HepG2 (cell line): ENCODE results near the gene RBP7. TPM values are rescaled to one million over a fixed set of nuclear protein-coding genes. Genes with fewer than 3 reads are reported as not detected.

ENCODE experiments used
- ATAC-seq: fragments of 200-7000 bp; cut with Tn5 transposase; 3 replicates; pipeline ENCODE4 v1.9.1; 2020; ENCODE audit warnings: mild to moderate bottlenecking, moderate library complexity
- BruUV-seq: library from RNA; stranded (reverse); fragments of 400-500 nt; replicated peaks from 2 replicates; lab custom pipeline; 2021; lab: Mats Ljungman, UMichigan
- CTCF ChIA-PET: fragments of 300-600 bp; formaldehyde crosslinking; extraction: SDS; loops from one replicate; lab custom pipeline; 2021; ENCODE audit warnings: low total read pairs, inconsistent platforms, low intra/inter-chr PET ratio; lab: Yijun Ruan, JAX
- POLR2A ChIA-PET: fragments of 350-600 bp; sonication (Branson Sonifier 250); formaldehyde crosslinking; loops from one replicate; lab custom pipeline; 2020; ENCODE audit warnings: antibody characterized with exemption, inconsistent platforms; lab: Yijun Ruan, JAX
- DNase-seq: peaks from one replicate; pipeline ENCODE4 v3.0.0-alpha.2; 2015; ENCODE audit warnings: low spot score
- FAIRE-seq: peaks from 3 replicates; lab custom pipeline; 2011; peaks lifted over from hg19 to GRCh38; lab: Jason Lieb, UNC
- H2AFZ ChIP-seq: one replicate; pipeline ENCODE4 v1.6.1; 2011; ENCODE audit warnings: low read length, inconsistent platforms
- H3K27ac ChIP-seq: fragments of 300-600 bp; 3 replicates; pipeline ENCODE4 v1.8.0; 2011; ENCODE audit warnings: mixed run types, mild to moderate bottlenecking, mixed read lengths, low read length, inconsistent platforms; ENCODE audit not compliant: insufficient read depth; ENCODE audit errors: extremely low read length
- H3K27me3 ChIP-seq, 2 experiments: fragments of 200-600 bp in 1 of 2; 2 replicates in 1 of 2; 3 replicates in 1 of 2; pipeline versions ENCODE4 v1.6.0 to v1.8.0; 2011; ENCODE audit warnings: low read length in 2 of 2, mild to moderate bottlenecking in 2 of 2, moderate library complexity in 2 of 2, inconsistent platforms in 1 of 2; ENCODE audit not compliant: insufficient read depth in 2 of 2, control insufficient read depth in 1 of 2
- H3K36me3 ChIP-seq, 2 experiments: fragments of 200-600 bp in 1 of 2; replicated peaks in 1 of 2; 2 replicates in 1 of 2; 3 replicates in 1 of 2; pipeline versions ENCODE4 v1.5.1 to v1.8.0; 2011; ENCODE audit warnings: low read length in 2 of 2, inconsistent platforms in 1 of 2; ENCODE audit not compliant: insufficient read depth in 2 of 2, control insufficient read depth in 1 of 2
- H3K4me1 ChIP-seq: 2 replicates; pipeline ENCODE4 v1.5.1; 2012; ENCODE audit warnings: low read length, inconsistent platforms; ENCODE audit not compliant: insufficient read depth
- H3K4me2 ChIP-seq: 2 replicates; pipeline ENCODE4 v1.6.0; 2011; ENCODE audit warnings: low read depth, low read length, inconsistent platforms
- H3K4me3 ChIP-seq, 3 experiments: fragments of 200-600 bp in 1 of 3; sonication (generic), shearing (Covaris generic) in 1 of 3; replicated peaks in 1 of 3; 2 replicates each; pipeline ENCODE4 v1.5.1; 2011 to 2016; ENCODE audit warnings: low read length in 3 of 3, inconsistent platforms in 2 of 3, low read depth in 2 of 3, mild to moderate bottlenecking in 2 of 3, control low read depth in 1 of 3, mixed read lengths in 1 of 3; ENCODE audit not compliant: insufficient read depth in 1 of 3
- H3K79me2 ChIP-seq: one replicate; pipeline ENCODE4 v1.6.1; 2011; ENCODE audit warnings: low read length, inconsistent platforms; ENCODE audit not compliant: insufficient read depth
- H3K9ac ChIP-seq: 2 replicates; pipeline ENCODE4 v1.6.0; 2011; ENCODE audit warnings: mild to moderate bottlenecking, low read depth, low read length, inconsistent platforms; ENCODE audit not compliant: insufficient read depth
- H3K9me3 ChIP-seq: 2 replicates; pipeline ENCODE4 v1.5.1; 2012; ENCODE audit warnings: mild to moderate bottlenecking, low read length
- H4K20me1 ChIP-seq: 2 replicates; pipeline ENCODE4 v1.6.0; 2011; ENCODE audit warnings: inconsistent platforms, mild to moderate bottlenecking, low read length, moderate library complexity; ENCODE audit not compliant: insufficient read depth
- BCL6 ChIP-seq: IDR thresholded peaks from 2 replicates; pipeline ENCODE4 v1.6.1; 2016; ENCODE audit warnings: missing genetic modification reagents, missing compliant biosample characterization
- MBD4 ChIP-seq: IDR thresholded peaks from 2 replicates; pipeline ENCODE4 v1.6.1; 2012; ENCODE audit warnings: low read length, inconsistent platforms, borderline replicate concordance
- ZC3H4 ChIP-seq: sonication (generic); formaldehyde crosslinking; IDR thresholded peaks from 2 replicates; pipeline ENCODE4 v1.4.0; 2020; ENCODE audit warnings: missing genetic modification reagents, borderline replicate concordance
- ZNF234 ChIP-seq: sonication (generic); formaldehyde crosslinking; conservative IDR thresholded peaks from 2 replicates; pipeline ENCODE4 v1.5.1; 2020; ENCODE audit warnings: mild to moderate bottlenecking, missing genetic modification reagents
- ZNF276 ChIP-seq: sonication (generic); formaldehyde crosslinking; IDR thresholded peaks from 2 replicates; pipeline ENCODE4 v1.4.0; 2020; ENCODE audit warnings: mild to moderate bottlenecking, low read depth, missing genetic modification reagents
- WGBS: methylation state at CpG from one replicate; pipeline ENCODE4 v1.1.6; 2017; ENCODE audit warnings: low lambda C conversion rate; 5-methylcytosine and 5-hydroxymethylcytosine counted together
- in situ Hi-C: cut with HindIII; loops from 2 replicates; pipeline ENCODE4 v1.10.0; 2017; ENCODE audit warnings: low pct_unique_long_range_greater_than_20kb; ENCODE audit not compliant: extremely low pct_ligation_motif_present
- intact Hi-C: fragments of 100-400 bp; cut with micrococcal nuclease; formaldehyde crosslinking; loops from one replicate; pipeline ENCODE4 v1.10.0; 2022; ENCODE audit not compliant: unreplicated experiment
- polyA plus RNA-seq, 8 experiments: library from polyadenylated mRNA; depleted of rRNA in 3 of 8; stranded (reverse) in 7 of 8; unstranded in 1 of 8; fragments of >200 nt; fragmentation: Illumina TruSeq in 4 of 8; extraction: Trizol in 4 of 8; gene quantifications; 2 replicates each; pipeline versions ENCODE4 v1.2.1 to v1.2.3, GENCODE V29; 2011 to 2016; ENCODE audit warnings: low read depth in 4 of 8, missing spikeins in 1 of 8, mixed read lengths in 1 of 8; ENCODE audit not compliant: insufficient read depth in 1 of 8
- total RNA-seq, 5 experiments: library from RNA; depleted of rRNA; stranded (reverse); fragments of >200 nt; fragmentation: Illumina TruSeq; extraction: Trizol; gene quantifications; 2 replicates each; pipeline ENCODE4 v1.2.3, GENCODE V29; 2016; ENCODE audit warnings: low read depth in 1 of 5

Gene RBP7
- total and polyA plus RNA-seq, 2 of the 13 experiments (the other 11 are each of a cell fraction or from before 2014, with no cell fraction given) = 1.6 to 2.0 TPM

- POLR2A ChIA-PET = no interaction called here
- BruUV-seq = no TSS peak
Observed at GRCh38 chr1:10052347-10052746, 55.3 kb downstream of the RBP7 start.

DNA sequence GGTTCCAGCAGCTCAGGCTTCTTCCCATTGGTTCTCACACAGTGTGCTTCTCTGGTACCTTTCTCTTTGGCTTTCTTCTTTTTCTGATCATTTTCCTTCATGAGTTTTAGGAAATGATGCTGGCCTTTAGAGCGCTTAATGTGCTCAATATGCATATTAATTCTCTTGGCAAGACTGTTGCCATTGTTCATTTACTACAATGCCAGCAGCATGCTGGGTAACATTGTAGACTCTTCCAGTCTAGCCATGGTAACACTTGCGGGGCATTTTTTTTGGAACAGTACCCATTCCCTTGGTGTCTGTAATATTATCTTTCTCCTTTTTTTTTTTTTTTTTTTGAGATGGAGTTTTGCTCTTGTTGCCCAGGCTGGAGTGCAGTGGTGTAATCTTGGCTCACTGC, 57.4 kb downstream of the RBP7 start:
- Histone ChIP-seq H3K27ac (no peak overlapping the region), H3K4me3 (no peak overlapping the region)

More at GRCh38 chr1:10052347-10052746, 55.3 kb downstream of the RBP7 start:
- TF ChIP-seq ZC3H4 (CRISPR knock-in tag) (no peak), ZNF276 (CRISPR knock-in tag) (no peak), BCL6 (no peak)
- TF ChIP-seq, all 625 proteins: peak for 0
- no peaks in the 10 kb centered on the region for H3K9me3 ChIP-seq
- intact Hi-C loops = no loop called here
- no peak overlapping the region for H3K4me3 ChIP-seq
- FAIRE-seq (no peak), DNase-seq (no peak), ATAC-seq (no peak)
- no peak overlapping the region for H2AFZ ChIP-seq
- no peak overlapping the region for H3K27ac ChIP-seq
- H4K20me1 ChIP-seq = peaks cover 11% of the 10 kb centered on the region
- H3K4me1 ChIP-seq = peaks cover 23% of the 10 kb centered on the region
- 95% methylated on average over 4 of the region's 4 CpGs for WGBS
- in situ Hi-C loops = no loop called here
- peaks cover 51% of the 10 kb centered on the region for H3K79me2 ChIP-seq
- CTCF ChIA-PET = no interaction called here
- H3K36me3 ChIP-seq = peaks cover 2 to 14% of the 10 kb centered on the region in 2 experiments; a peak in 1 of 5 replicates
- no peaks in the 10 kb centered on the region for H3K27me3 ChIP-seq
- H3K9ac ChIP-seq = no peak overlapping the region
- no peak overlapping the region for H3K4me2 ChIP-seq

More for the DNA sequence above, 57.4 kb downstream of the RBP7 start:
- Histone ChIP-seq H4K20me1 (peaks cover 18% of the 10 kb centered on the region), H3K9ac (no peak overlapping the region), H3K4me2 (no peak overlapping the region), H2AFZ (no peak overlapping the region), H3K9me3 (no peaks in the 10 kb centered on the region), H3K36me3 (peaks cover 2 to 13% of the 10 kb centered on the region in 2 experiments; a peak in 3 of 5 replicates), H3K4me1 (peaks cover 23% of the 10 kb centered on the region), H3K27me3 (no peaks in the 10 kb centered on the region), H3K79me2 (peaks cover 47% of the 10 kb centered on the region)
- no TSS peak for BruUV-seq
- ATAC-seq (no peak), DNase-seq (no peak), FAIRE-seq (no peak)
- in situ Hi-C loops (no loop called here), intact Hi-C loops (no loop called here)
- TF ChIP-seq MBD4 (no peak), ZNF234 (no peak)
- CTCF ChIA-PET = no interaction called here
- WGBS = 100% methylated on average over 2 of the region's 2 CpGs
- POLR2A ChIA-PET = no interaction called here
